ENCODE data around the gene ANKRD33B.

ANKRD33B gene

DNA sequence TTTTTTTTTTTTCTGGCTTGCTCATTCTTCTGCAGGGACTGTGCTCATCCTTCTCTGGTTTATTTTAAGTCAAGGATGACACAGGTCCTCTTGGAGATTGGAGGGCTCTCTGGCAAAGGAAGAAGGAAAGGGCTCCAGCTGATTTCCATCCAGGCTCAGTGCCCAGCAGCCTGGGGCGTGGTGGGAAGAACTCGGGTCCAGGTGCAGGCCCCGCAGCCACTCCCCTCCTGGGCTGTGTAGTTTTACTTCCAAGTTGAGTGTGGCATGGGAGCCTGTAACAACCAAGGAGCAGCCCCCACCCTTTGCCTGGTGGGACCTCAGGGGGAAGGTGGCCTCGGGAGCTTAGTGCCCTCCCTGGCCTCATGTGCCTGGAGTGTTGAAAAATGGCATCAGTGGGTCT, 58.9 kb downstream of the ANKRD33B start:
- Histone ChIP-seq H3K36me3 (replicated peaks) (no peaks in the 10 kb centered on the region), H3K27me3 (replicated peaks) (no peaks in the 10 kb centered on the region), H3K4me3 (ENCODE audit: low read depth, low read length) (no peak overlapping the region), H3K27ac (no peak overlapping the region)
- in situ Hi-C loops (cut with HindIII; ENCODE audit: low pct_ligation_motif_present, low sequenced_read_pairs): no loop called here
- DNase-seq: no peak
- TF ChIP-seq, protein P1, sequence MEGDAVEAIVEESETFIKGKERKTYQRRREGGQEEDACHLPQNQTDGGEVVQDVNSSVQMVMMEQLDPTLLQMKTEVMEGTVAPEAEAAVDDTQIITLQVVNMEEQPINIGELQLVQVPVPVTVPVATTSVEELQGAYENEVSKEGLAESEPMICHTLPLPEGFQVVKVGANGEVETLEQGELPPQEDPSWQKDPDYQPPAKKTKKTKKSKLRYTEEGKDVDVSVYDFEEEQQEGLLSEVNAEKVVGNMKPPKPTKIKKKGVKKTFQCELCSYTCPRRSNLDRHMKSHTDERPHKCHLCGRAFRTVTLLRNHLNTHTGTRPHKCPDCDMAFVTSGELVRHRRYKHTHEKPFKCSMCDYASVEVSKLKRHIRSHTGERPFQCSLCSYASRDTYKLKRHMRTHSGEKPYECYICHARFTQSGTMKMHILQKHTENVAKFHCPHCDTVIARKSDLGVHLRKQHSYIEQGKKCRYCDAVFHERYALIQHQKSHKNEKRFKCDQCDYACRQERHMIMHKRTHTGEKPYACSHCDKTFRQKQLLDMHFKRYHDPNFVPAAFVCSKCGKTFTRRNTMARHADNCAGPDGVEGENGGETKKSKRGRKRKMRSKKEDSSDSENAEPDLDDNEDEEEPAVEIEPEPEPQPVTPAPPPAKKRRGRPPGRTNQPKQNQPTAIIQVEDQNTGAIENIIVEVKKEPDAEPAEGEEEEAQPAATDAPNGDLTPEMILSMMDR (IDR thresholded peaks at IDR 0.05; ENCODE audit: low read depth, low read length, missing control alignments): no peak

- in situ Hi-C loops (cut with HindIII; ENCODE audit: low pct_ligation_motif_present, low sequenced_read_pairs): no loop called here
- TF ChIP-seq, protein P1 (IDR thresholded peaks at IDR 0.05; ENCODE audit: low read depth, low read length, missing control alignments): no peak
- no peak overlapping the region for H3K27ac ChIP-seq
Measured at GRCh38 chr5:10623305-10623910, 59.5 kb downstream of the ANKRD33B start.

GRCh38 chr5:10624206-10624605, 60.3 kb downstream of the ANKRD33B start:
- TF ChIP-seq, protein P1 (IDR thresholded peaks at IDR 0.05; ENCODE audit: low read depth, low read length, missing control alignments): no peak
- DNase-seq: no peak
- Histone ChIP-seq H3K27me3 (replicated peaks) (no peaks in the 10 kb centered on the region), H3K27ac (no peak overlapping the region), H3K4me3 (ENCODE audit: low read depth, low read length) (no peak overlapping the region), H3K36me3 (replicated peaks) (no peaks in the 10 kb centered on the region)
- in situ Hi-C loops (cut with HindIII; ENCODE audit: low pct_ligation_motif_present, low sequenced_read_pairs): no loop called here

More at GRCh38 chr5:10623305-10623910, 59.5 kb downstream of the ANKRD33B start:
- no peak for DNase-seq
- H3K4me3 ChIP-seq (ENCODE audit: low read depth, low read length): no peak overlapping the region
- H3K27me3 ChIP-seq (replicated peaks): no peaks in the 10 kb centered on the region
- no peaks in the 10 kb centered on the region for H3K36me3 ChIP-seq (replicated peaks)

GRCh38 chr5:10624679-10625078, 60.8 kb downstream of the ANKRD33B start:
- no peak overlapping the region for H3K4me3 ChIP-seq (ENCODE audit: low read depth, low read length)
- no peak overlapping the region for H3K27ac ChIP-seq
- no peaks in the 10 kb centered on the region for H3K27me3 ChIP-seq (replicated peaks)
- H3K36me3 ChIP-seq (replicated peaks): no peaks in the 10 kb centered on the region
- in situ Hi-C loops (cut with HindIII; ENCODE audit: low pct_ligation_motif_present, low sequenced_read_pairs): loop anchor here (25.0 kb wide), 1 partner anchor 137 kb away; no protein-coding TSS in a partner anchor
- DNase-seq: no peak
- TF ChIP-seq, protein P1 (IDR thresholded peaks at IDR 0.05; ENCODE audit: low read depth, low read length, missing control alignments): no peak

GRCh38 chr5:10625700-10626472, 62.0 kb downstream of the ANKRD33B start:
- TF ChIP-seq, protein P1 (IDR thresholded peaks at IDR 0.05; ENCODE audit: low read depth, low read length, missing control alignments): no peak
- Histone ChIP-seq H3K36me3 (replicated peaks) (no peaks in the 10 kb centered on the region), H3K4me3 (ENCODE audit: low read depth, low read length) (no peak overlapping the region), H3K27me3 (replicated peaks) (no peaks in the 10 kb centered on the region), H3K27ac (no peak overlapping the region)
- no peak for DNase-seq
- in situ Hi-C loops (cut with HindIII; ENCODE audit: low pct_ligation_motif_present, low sequenced_read_pairs): loop anchor here (25.0 kb wide), 1 partner anchor 139 kb away; no protein-coding TSS in a partner anchor
